KMS-11 (cell line): ENCODE measurements around the gene COL4A6.

Experiments
- H2AFZ ChIP-seq: fragments of 200-600 bp; sonication (generic); 2 replicates; pipeline ENCODE4 v1.6.1; 2016; ENCODE audit warnings: antibody characterized with exemption, mixed run types, low read depth
- H3K27ac ChIP-seq: fragments of 200-600 bp; sonication (generic); 2 replicates; pipeline ENCODE4 v1.6.1; 2016; ENCODE audit warnings: mild to moderate bottlenecking, mixed run types
- H3K27me3 ChIP-seq: fragments of 200-600 bp; sonication (generic); 2 replicates; pipeline ENCODE4 v1.6.1; 2017; ENCODE audit warnings: mild to moderate bottlenecking, low read depth, mixed run types, moderate library complexity; ENCODE audit not compliant: insufficient read depth
- H3K36me3 ChIP-seq: fragments of 200-600 bp; sonication (generic); 2 replicates; pipeline ENCODE4 v1.6.1; 2017; ENCODE audit warnings: mild to moderate bottlenecking, mixed run types; ENCODE audit not compliant: insufficient read depth
- H3K4me1 ChIP-seq: fragments of 200-600 bp; sonication (generic); 2 replicates; pipeline ENCODE4 v1.6.1; 2016; ENCODE audit warnings: mild to moderate bottlenecking, low read depth, mixed run types; ENCODE audit not compliant: poor library complexity, severe bottlenecking
- H3K4me2 ChIP-seq: fragments of 200-600 bp; sonication (generic); 2 replicates; pipeline ENCODE4 v1.7.0; 2016; ENCODE audit warnings: mild to moderate bottlenecking, mixed run types
- H3K4me3 ChIP-seq: fragments of 200-600 bp; sonication (generic); IDR thresholded peaks from 2 replicates; pipeline ENCODE4 v1.6.1; 2017; ENCODE audit warnings: low read depth, low read length, mixed read lengths; ENCODE audit not compliant: insufficient read depth
- H3K79me2 ChIP-seq: fragments of 200-600 bp; sonication (generic); 2 replicates; pipeline ENCODE4 v1.6.1; 2016; ENCODE audit warnings: low read depth, mixed run types; ENCODE audit not compliant: insufficient read depth
- H3K9ac ChIP-seq: fragments of 200-600 bp; sonication (generic); 2 replicates; pipeline ENCODE4 v1.6.1; 2016; ENCODE audit warnings: mild to moderate bottlenecking, mixed run types
- H4K20me1 ChIP-seq: fragments of 200-600 bp; sonication (generic); 2 replicates; pipeline ENCODE4 v1.6.1; 2016; ENCODE audit warnings: mild to moderate bottlenecking, mixed run types; ENCODE audit not compliant: insufficient read depth
- TF ChIP-seq, protein P1 (sequence below): fragments of 200-600 bp; sonication (generic); conservative IDR thresholded peaks from 2 replicates; pipeline ENCODE4 v1.6.1; 2017; ENCODE audit warnings: low read depth, mild to moderate bottlenecking, antibody characterized with exemption, low read length, moderate library complexity, mixed read lengths

COL4A6 gene

DNA sequence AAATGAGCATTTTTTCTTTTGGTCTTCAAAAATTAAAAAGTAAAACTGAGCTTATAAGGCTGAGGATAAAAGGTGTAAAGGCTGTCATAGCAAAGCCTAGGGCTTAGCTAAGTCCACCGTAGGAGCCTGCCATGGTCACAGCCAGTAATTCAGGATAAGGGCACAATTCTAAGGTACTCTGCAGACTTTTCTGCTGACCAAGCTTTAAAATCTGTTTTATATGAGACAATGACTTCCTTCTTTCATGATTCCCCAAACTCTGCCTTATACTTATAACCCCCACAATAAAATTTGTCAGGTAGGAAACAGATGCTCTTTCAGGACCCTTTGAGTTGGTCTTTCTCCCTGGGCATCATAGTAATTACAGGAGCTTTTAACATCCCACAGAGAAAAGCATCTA lies 138.5 kb downstream of the COL4A6 start:
- no peaks in the 10 kb centered on the region for H4K20me1 ChIP-seq
- H3K4me2 ChIP-seq, result no peak overlapping the region
- no peaks in the 10 kb centered on the region for H3K27me3 ChIP-seq
- no peaks in the 10 kb centered on the region for H3K4me1 ChIP-seq
- H3K36me3 ChIP-seq, result no peaks in the 10 kb centered on the region
- H3K27ac ChIP-seq, result no peak overlapping the region
- no peak overlapping the region for H2AFZ ChIP-seq
- TF ChIP-seq, protein P1, sequence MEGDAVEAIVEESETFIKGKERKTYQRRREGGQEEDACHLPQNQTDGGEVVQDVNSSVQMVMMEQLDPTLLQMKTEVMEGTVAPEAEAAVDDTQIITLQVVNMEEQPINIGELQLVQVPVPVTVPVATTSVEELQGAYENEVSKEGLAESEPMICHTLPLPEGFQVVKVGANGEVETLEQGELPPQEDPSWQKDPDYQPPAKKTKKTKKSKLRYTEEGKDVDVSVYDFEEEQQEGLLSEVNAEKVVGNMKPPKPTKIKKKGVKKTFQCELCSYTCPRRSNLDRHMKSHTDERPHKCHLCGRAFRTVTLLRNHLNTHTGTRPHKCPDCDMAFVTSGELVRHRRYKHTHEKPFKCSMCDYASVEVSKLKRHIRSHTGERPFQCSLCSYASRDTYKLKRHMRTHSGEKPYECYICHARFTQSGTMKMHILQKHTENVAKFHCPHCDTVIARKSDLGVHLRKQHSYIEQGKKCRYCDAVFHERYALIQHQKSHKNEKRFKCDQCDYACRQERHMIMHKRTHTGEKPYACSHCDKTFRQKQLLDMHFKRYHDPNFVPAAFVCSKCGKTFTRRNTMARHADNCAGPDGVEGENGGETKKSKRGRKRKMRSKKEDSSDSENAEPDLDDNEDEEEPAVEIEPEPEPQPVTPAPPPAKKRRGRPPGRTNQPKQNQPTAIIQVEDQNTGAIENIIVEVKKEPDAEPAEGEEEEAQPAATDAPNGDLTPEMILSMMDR, result no peak
- H3K4me3 ChIP-seq, result no peak overlapping the region
- no peaks in the 10 kb centered on the region for H3K79me2 ChIP-seq
- no peak overlapping the region for H3K9ac ChIP-seq

DNA sequence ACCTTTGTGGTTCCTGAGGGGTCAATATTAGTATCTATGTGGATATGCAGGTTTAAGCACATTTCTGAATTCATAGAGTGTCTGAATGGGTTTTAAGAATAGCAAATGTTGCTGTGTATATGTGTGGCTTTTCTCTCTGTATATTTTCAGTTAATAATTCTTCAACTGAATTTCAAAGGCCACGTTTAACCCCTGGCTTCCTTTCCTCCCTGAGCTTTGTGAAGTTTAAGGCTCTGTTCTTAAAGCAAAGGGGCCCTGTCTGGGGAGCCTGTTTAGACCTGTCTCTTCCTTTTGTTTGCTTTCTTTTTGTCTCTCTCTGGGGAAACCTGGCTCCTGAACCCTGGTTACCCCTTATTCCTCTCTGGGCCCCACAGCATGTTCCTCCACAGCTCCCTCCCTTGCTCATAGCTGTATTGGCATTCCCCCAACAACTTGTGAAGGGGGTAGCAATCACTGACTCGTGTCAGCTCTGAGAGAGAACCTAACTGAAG lies 139.1 kb downstream of the COL4A6 start:
- Histone ChIP-seq H3K27ac (no peak overlapping the region), H3K9ac (no peak overlapping the region), H3K36me3 (no peaks in the 10 kb centered on the region)

DNA sequence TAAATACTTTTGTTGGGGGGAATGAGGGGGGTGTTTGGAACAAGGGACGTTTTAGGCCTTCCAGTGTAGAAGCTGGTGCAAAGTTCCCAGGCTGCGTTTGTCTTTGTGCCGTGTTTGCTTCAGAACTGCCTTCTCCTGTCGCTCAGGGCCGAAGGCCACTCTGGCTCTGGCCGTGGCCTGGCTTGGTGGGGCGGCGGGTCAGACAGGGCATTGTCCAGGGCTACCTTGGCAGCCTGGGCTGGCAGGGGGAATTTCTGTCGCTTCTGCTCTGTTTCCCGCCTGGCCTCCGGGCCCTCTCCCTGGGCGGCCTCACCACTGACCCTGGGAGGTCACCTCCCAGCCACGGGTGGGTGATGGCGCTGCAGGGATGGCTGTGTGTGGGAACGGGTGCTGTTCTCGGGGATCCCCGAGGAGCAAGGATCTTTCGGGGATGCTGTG lies 140.0 kb downstream of the COL4A6 start:
- H3K4me2 ChIP-seq, result no peak overlapping the region
- no peaks in the 10 kb centered on the region for H4K20me1 ChIP-seq
- no peak overlapping the region for H3K4me3 ChIP-seq
- no peaks in the 10 kb centered on the region for H3K79me2 ChIP-seq
- H2AFZ ChIP-seq, result no peak overlapping the region
- H3K4me1 ChIP-seq, result no peaks in the 10 kb centered on the region
- H3K9ac ChIP-seq, result no peak overlapping the region
- no peaks in the 10 kb centered on the region for H3K36me3 ChIP-seq
- TF ChIP-seq, protein P1, result no peak
- H3K27ac ChIP-seq, result no peak overlapping the region
- no peaks in the 10 kb centered on the region for H3K27me3 ChIP-seq

More for the DNA sequence above, 139.1 kb downstream of the COL4A6 start:
- Histone ChIP-seq H3K4me2 (no peak overlapping the region), H2AFZ (no peak overlapping the region), H3K79me2 (no peaks in the 10 kb centered on the region), H3K4me1 (no peaks in the 10 kb centered on the region), H4K20me1 (no peaks in the 10 kb centered on the region), H3K4me3 (no peak overlapping the region), H3K27me3 (no peaks in the 10 kb centered on the region)
- TF ChIP-seq, protein P1, result no peak

DNA sequence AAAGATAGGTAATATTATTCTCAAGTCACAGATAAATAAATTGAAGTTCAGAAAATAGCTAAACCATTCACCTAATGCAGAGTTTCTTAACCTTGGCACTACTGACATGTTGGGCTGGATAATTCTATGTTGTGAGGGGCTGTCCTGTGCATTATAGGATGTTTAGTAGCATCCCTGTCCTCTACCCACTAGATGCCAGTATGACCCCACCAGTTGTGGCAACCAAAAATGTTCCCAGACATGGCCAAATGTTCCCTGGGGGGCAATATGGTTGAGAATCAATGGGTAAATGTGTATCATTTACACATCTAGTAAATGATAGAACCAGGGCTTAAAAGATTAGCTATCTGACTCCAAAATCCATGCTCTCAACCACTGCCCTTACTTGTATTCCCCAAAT lies 140.9 kb downstream of the COL4A6 start:
- no peaks in the 10 kb centered on the region for H3K79me2 ChIP-seq
- TF ChIP-seq, protein P1, result no peak
- H3K27me3 ChIP-seq, result no peaks in the 10 kb centered on the region
- no peak overlapping the region for H2AFZ ChIP-seq
- no peaks in the 10 kb centered on the region for H3K36me3 ChIP-seq
- H3K4me3 ChIP-seq, result no peak overlapping the region
- no peaks in the 10 kb centered on the region for H4K20me1 ChIP-seq
- H3K4me2 ChIP-seq, result no peak overlapping the region
- no peaks in the 10 kb centered on the region for H3K4me1 ChIP-seq
- H3K9ac ChIP-seq, result no peak overlapping the region
- H3K27ac ChIP-seq, result no peak overlapping the region
